ENCODE results near the gene ZNF670.

The ZNF670 gene

GRCh38 chr1:247085310-247085709 is 6.7 kb upstream of the ZNF670 start:
- H3K27me3 ChIP-seq (ENCODE audit: control insufficient read depth, insufficient read depth, low read length, poor library complexity, severe bottlenecking), result no peaks in the 10 kb centered on the region
- H3K36me3 ChIP-seq (ENCODE audit: control insufficient read depth, insufficient read depth, low read length), result no peaks in the 10 kb centered on the region
- no peak overlapping the region for H3K4me3 ChIP-seq (ENCODE audit: insufficient read depth, low read depth, low read length)
- no peak overlapping the region for H3K27ac ChIP-seq (ENCODE audit: insufficient read depth, low read depth, low read length, poor library complexity, severe bottlenecking)
- no peaks in the 10 kb centered on the region for H3K4me1 ChIP-seq (ENCODE audit: control insufficient read depth, insufficient read depth, low read length)
- H3K9me3 ChIP-seq (ENCODE audit: control insufficient read depth, low read length), result no peaks in the 10 kb centered on the region
- 90 to 91% methylated on average over 8 of the region's 8 CpGs for WGBS, 2 experiments

GRCh38 chr1:247084771-247085170 is 6.2 kb upstream of the ZNF670 start:
- Histone ChIP-seq H3K27me3 (ENCODE audit: control insufficient read depth, insufficient read depth, low read length, poor library complexity, severe bottlenecking) (no peaks in the 10 kb centered on the region), H3K4me3 (ENCODE audit: insufficient read depth, low read depth, low read length) (no peak overlapping the region), H3K36me3 (ENCODE audit: control insufficient read depth, insufficient read depth, low read length) (no peaks in the 10 kb centered on the region), H3K4me1 (ENCODE audit: control insufficient read depth, insufficient read depth, low read length) (no peaks in the 10 kb centered on the region), H3K27ac (ENCODE audit: insufficient read depth, low read depth, low read length, poor library complexity, severe bottlenecking) (no peak overlapping the region), H3K9me3 (ENCODE audit: control insufficient read depth, low read length) (no peaks in the 10 kb centered on the region)
- 94 to 95% methylated on average over 8 of the region's 8 CpGs for WGBS, 2 experiments

GRCh38 chr1:247079141-247079874 is 697 bp upstream of the ZNF670 start:
- Histone ChIP-seq H3K27ac (ENCODE audit: insufficient read depth, low read depth, low read length, poor library complexity, severe bottlenecking) (no peak overlapping the region), H3K4me3 (ENCODE audit: insufficient read depth, low read depth, low read length) (no peak overlapping the region)
- 81 to 87% methylated on average over 22 to 23 of the region's 23 CpGs for WGBS, 2 experiments

GRCh38 chr1:247077876-247078257 is 744 bp downstream of the ZNF670 start:
- Histone ChIP-seq H3K4me3 (ENCODE audit: insufficient read depth, low read depth, low read length) (peak overlapping the region; percentile 89), H3K4me1 (ENCODE audit: control insufficient read depth, insufficient read depth, low read length) (no peaks in the 10 kb centered on the region), H3K9me3 (ENCODE audit: control insufficient read depth, low read length) (peaks cover 6% of the 10 kb centered on the region), H3K36me3 (ENCODE audit: control insufficient read depth, insufficient read depth, low read length) (peaks cover 12% of the 10 kb centered on the region), H3K27me3 (ENCODE audit: control insufficient read depth, insufficient read depth, low read length, poor library complexity, severe bottlenecking) (no peaks in the 10 kb centered on the region), H3K27ac (ENCODE audit: insufficient read depth, low read depth, low read length, poor library complexity, severe bottlenecking) (no peak overlapping the region)
- 1 to 3% methylated on average over 8 of the region's 8 CpGs for WGBS, 2 experiments

More at GRCh38 chr1:247079141-247079874, 697 bp upstream of the ZNF670 start:
- Histone ChIP-seq H3K4me1 (ENCODE audit: control insufficient read depth, insufficient read depth, low read length) (no peaks in the 10 kb centered on the region), H3K9me3 (ENCODE audit: control insufficient read depth, low read length) (peaks cover 4% of the 10 kb centered on the region), H3K27me3 (ENCODE audit: control insufficient read depth, insufficient read depth, low read length, poor library complexity, severe bottlenecking) (no peaks in the 10 kb centered on the region), H3K36me3 (ENCODE audit: control insufficient read depth, insufficient read depth, low read length) (peaks cover 8% of the 10 kb centered on the region)

GRCh38 chr1:247077213-247077612 is 1.4 kb downstream of the ZNF670 start:
- H3K27ac ChIP-seq (ENCODE audit: insufficient read depth, low read depth, low read length, poor library complexity, severe bottlenecking), result no peak overlapping the region
- H3K36me3 ChIP-seq (ENCODE audit: control insufficient read depth, insufficient read depth, low read length), result peaks cover 12% of the 10 kb centered on the region
- H3K4me1 ChIP-seq (ENCODE audit: control insufficient read depth, insufficient read depth, low read length), result no peaks in the 10 kb centered on the region
- H3K4me3 ChIP-seq (ENCODE audit: insufficient read depth, low read depth, low read length), result peak overlapping the region; percentile 89
- 90 to 96% methylated on average over 2 of the region's 3 CpGs for WGBS, 2 experiments
- H3K9me3 ChIP-seq (ENCODE audit: control insufficient read depth, low read length), result peaks cover 6% of the 10 kb centered on the region
- H3K27me3 ChIP-seq (ENCODE audit: control insufficient read depth, insufficient read depth, low read length, poor library complexity, severe bottlenecking), result no peaks in the 10 kb centered on the region

- H3K9me3 ChIP-seq (ENCODE audit: control insufficient read depth, low read length), result peaks cover 6% of the 10 kb centered on the region
- 83% methylated on average over 3 of the region's 3 CpGs; no CpG with 5 or more reads in 1 of the 2 experiments for WGBS, 2 experiments
Observed at GRCh38 chr1:247070645-247071044, 8.0 kb downstream of the ZNF670 start.

GRCh38 chr1:247064304-247064703 is 14.3 kb downstream of the ZNF670 start:
- 95 to 96% methylated on average over 3 of the region's 3 CpGs for WGBS, 2 experiments
- H3K4me1 ChIP-seq (ENCODE audit: control insufficient read depth, insufficient read depth, low read length), result no peaks in the 10 kb centered on the region
- H3K9me3 ChIP-seq (ENCODE audit: control insufficient read depth, low read length), result peaks cover 3% of the 10 kb centered on the region

More at GRCh38 chr1:247070645-247071044, 8.0 kb downstream of the ZNF670 start:
- no peaks in the 10 kb centered on the region for H3K27me3 ChIP-seq (ENCODE audit: control insufficient read depth, insufficient read depth, low read length, poor library complexity, severe bottlenecking)
- H3K4me3 ChIP-seq (ENCODE audit: insufficient read depth, low read depth, low read length), result no peak overlapping the region
- H3K36me3 ChIP-seq (ENCODE audit: control insufficient read depth, insufficient read depth, low read length), result peaks cover 12% of the 10 kb centered on the region
- H3K27ac ChIP-seq (ENCODE audit: insufficient read depth, low read depth, low read length, poor library complexity, severe bottlenecking), result no peak overlapping the region
- no peaks in the 10 kb centered on the region for H3K4me1 ChIP-seq (ENCODE audit: control insufficient read depth, insufficient read depth, low read length)

GRCh38 chr1:247060771-247061170 is 17.8 kb downstream of the ZNF670 start:
- Histone ChIP-seq H3K27ac (ENCODE audit: insufficient read depth, low read depth, low read length, poor library complexity, severe bottlenecking) (no peak overlapping the region), H3K4me3 (ENCODE audit: insufficient read depth, low read depth, low read length) (no peak overlapping the region), H3K4me1 (ENCODE audit: control insufficient read depth, insufficient read depth, low read length) (no peaks in the 10 kb centered on the region), H3K27me3 (ENCODE audit: control insufficient read depth, insufficient read depth, low read length, poor library complexity, severe bottlenecking) (no peaks in the 10 kb centered on the region), H3K9me3 (ENCODE audit: control insufficient read depth, low read length) (peaks cover 3% of the 10 kb centered on the region), H3K36me3 (ENCODE audit: control insufficient read depth, insufficient read depth, low read length) (no peaks in the 10 kb centered on the region)
- 97 to 98% methylated on average over 4 of the region's 4 CpGs for WGBS, 2 experiments

More at GRCh38 chr1:247064304-247064703, 14.3 kb downstream of the ZNF670 start:
- Histone ChIP-seq H3K27me3 (ENCODE audit: control insufficient read depth, insufficient read depth, low read length, poor library complexity, severe bottlenecking) (no peaks in the 10 kb centered on the region), H3K27ac (ENCODE audit: insufficient read depth, low read depth, low read length, poor library complexity, severe bottlenecking) (no peak overlapping the region), H3K4me3 (ENCODE audit: insufficient read depth, low read depth, low read length) (no peak overlapping the region), H3K36me3 (ENCODE audit: control insufficient read depth, insufficient read depth, low read length) (no peaks in the 10 kb centered on the region)

GRCh38 chr1:247056071-247056470 is 22.5 kb downstream of the ZNF670 start:
- WGBS, 2 experiments, result 95 to 100% methylated on average over 1 to 2 of the region's 2 CpGs
- peaks cover 18% of the 10 kb centered on the region for H3K9me3 ChIP-seq (ENCODE audit: control insufficient read depth, low read length)

GRCh38 chr1:247054992-247055415 is 23.6 kb downstream of the ZNF670 start:
- Histone ChIP-seq H3K27ac (ENCODE audit: insufficient read depth, low read depth, low read length, poor library complexity, severe bottlenecking) (no peak overlapping the region), H3K4me1 (ENCODE audit: control insufficient read depth, insufficient read depth, low read length) (no peaks in the 10 kb centered on the region), H3K36me3 (ENCODE audit: control insufficient read depth, insufficient read depth, low read length) (peaks cover 13% of the 10 kb centered on the region), H3K4me3 (ENCODE audit: insufficient read depth, low read depth, low read length) (no peak overlapping the region), H3K27me3 (ENCODE audit: control insufficient read depth, insufficient read depth, low read length, poor library complexity, severe bottlenecking) (no peaks in the 10 kb centered on the region), H3K9me3 (ENCODE audit: control insufficient read depth, low read length) (peaks cover 18% of the 10 kb centered on the region)
- WGBS, 2 experiments, result 70 to 71% methylated on average over 2 of the region's 2 CpGs

More at GRCh38 chr1:247056071-247056470, 22.5 kb downstream of the ZNF670 start:
- no peak overlapping the region for H3K4me3 ChIP-seq (ENCODE audit: insufficient read depth, low read depth, low read length)
- H3K36me3 ChIP-seq (ENCODE audit: control insufficient read depth, insufficient read depth, low read length), result peaks cover 13% of the 10 kb centered on the region
- no peak overlapping the region for H3K27ac ChIP-seq (ENCODE audit: insufficient read depth, low read depth, low read length, poor library complexity, severe bottlenecking)
- H3K27me3 ChIP-seq (ENCODE audit: control insufficient read depth, insufficient read depth, low read length, poor library complexity, severe bottlenecking), result no peaks in the 10 kb centered on the region
- H3K4me1 ChIP-seq (ENCODE audit: control insufficient read depth, insufficient read depth, low read length), result no peaks in the 10 kb centered on the region
